ENCODE results near the gene OR2T27. TPM values are rescaled to one million over a fixed set of nuclear protein-coding genes. Genes with fewer than 3 reads are reported as not detected.
A peak's percentile ranks its signal among the peaks of the same experiment; 100 is the strongest.

OR2T27 gene
- total RNA-seq, 4 donors from 2014 or later, result not detected

DNA sequence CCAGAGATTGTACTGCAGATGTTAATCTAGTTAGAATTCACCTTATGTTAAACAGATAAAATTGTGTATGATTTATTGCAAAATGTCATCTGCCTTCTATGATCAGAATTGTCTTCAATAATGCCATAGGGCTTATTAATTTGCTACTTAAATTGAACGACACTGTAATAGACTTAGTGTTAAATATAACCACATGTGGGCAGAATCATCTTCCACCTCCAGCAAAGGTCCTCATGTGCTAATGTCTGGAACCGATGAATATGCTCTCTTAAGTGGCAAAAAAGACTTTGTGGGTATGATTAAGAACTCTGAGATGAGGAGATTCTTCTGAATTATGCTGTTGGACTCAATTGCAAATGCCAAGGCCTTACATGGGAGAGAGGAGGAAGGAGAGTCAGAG is 24.8 kb downstream of the OR2T27 start:
- TF ChIP-seq, protein P1, sequence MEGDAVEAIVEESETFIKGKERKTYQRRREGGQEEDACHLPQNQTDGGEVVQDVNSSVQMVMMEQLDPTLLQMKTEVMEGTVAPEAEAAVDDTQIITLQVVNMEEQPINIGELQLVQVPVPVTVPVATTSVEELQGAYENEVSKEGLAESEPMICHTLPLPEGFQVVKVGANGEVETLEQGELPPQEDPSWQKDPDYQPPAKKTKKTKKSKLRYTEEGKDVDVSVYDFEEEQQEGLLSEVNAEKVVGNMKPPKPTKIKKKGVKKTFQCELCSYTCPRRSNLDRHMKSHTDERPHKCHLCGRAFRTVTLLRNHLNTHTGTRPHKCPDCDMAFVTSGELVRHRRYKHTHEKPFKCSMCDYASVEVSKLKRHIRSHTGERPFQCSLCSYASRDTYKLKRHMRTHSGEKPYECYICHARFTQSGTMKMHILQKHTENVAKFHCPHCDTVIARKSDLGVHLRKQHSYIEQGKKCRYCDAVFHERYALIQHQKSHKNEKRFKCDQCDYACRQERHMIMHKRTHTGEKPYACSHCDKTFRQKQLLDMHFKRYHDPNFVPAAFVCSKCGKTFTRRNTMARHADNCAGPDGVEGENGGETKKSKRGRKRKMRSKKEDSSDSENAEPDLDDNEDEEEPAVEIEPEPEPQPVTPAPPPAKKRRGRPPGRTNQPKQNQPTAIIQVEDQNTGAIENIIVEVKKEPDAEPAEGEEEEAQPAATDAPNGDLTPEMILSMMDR (IDR thresholded peaks at IDR 0.05), result no peak
- ATAC-seq (ENCODE audit: low FRiP score) (no peak), DNase-seq (ENCODE audit: low spot score) (no peak)

DNA sequence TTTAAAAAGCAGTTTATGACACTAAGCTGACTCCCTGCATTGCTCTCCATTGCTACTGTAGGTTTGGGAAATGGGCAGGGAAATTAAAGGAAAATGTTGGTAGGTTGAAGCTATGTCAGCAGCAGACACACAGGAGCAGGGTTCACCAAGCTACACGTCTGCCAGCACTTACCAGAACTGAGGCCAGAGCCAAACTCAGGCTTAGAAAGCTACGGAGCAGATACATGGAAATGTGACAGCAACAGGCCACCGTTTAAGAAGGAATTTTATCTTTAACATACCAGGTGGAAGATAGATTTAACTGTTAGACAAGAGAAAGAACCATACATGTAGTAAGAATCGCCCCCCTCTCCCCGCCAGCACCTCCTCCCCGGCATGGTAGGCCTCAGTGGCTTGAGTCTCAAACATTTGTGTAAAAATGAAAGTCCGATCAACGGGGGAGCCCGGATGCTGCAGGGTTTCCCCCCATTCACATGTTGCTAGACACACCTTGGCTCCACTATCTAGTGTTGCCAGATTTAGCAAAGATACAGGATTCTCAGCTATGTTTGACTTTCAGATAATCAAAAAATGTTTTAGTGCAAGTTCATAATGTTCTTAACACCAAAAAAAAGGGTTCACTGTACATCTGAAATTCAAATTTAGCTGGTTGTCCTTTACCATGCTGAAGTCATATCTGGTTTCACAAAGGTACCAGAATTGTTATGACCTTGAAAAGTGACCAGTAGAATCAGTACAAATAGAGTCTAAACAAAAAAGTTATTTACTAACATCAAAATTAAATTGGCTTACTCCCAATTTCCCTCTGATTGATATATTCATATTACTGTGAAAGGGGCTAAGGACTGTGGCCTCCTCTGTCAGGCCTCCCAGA is 27.1 kb downstream of the OR2T27 start:
- DNase-seq (ENCODE audit: low spot score), result no peak
- ATAC-seq (ENCODE audit: low FRiP score), result no peak
- TF ChIP-seq, protein P1 (IDR thresholded peaks at IDR 0.05), result no peak

DNA sequence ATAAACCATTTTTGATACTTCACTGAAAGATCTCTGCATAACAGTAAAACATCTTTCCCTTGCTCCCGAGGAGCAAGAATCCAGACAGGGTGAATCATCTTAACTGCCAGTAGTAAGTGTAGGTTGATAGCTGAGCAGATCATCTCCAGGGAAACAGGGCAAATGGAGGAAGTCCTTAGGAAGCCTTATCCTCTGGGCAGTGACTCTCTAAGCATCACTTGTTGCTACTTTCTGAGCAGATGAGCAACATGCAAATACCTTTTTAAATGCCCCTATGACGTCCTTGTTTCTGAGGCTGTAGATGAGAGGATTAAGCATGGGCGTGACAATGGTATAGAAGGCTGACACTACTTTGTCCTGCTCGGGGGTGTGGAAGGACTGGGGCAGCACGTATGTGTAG is 29.4 kb downstream of the OR2T27 start:
- no peak for DNase-seq (ENCODE audit: low spot score)
- no peak for ATAC-seq (ENCODE audit: low FRiP score)
- TF ChIP-seq, protein P1 (IDR thresholded peaks at IDR 0.05), result no peak

DNA sequence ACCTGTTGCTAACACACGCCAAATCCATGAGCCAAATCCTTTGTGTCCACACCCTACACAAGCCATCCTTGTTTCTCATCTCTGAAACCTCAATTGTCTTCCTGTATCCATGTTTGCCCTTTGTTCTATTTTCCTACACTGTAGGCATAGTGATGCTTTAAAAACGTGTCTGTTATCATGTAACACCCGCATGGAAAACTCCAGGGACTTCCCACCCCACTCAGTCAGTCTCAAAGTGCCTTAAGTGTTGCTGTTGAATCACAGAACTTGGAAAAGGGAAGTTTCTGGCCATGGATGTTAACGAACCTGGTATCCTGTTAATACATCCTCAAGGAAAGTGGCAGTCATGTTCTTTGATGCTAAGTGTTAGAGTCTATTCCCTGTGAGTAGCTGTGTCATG is 30.2 kb downstream of the OR2T27 start:
- DNase-seq (ENCODE audit: low spot score) (no peak), ATAC-seq (ENCODE audit: low FRiP score) (no peak)
- TF ChIP-seq, protein P1 (IDR thresholded peaks at IDR 0.05), result no peak

DNA sequence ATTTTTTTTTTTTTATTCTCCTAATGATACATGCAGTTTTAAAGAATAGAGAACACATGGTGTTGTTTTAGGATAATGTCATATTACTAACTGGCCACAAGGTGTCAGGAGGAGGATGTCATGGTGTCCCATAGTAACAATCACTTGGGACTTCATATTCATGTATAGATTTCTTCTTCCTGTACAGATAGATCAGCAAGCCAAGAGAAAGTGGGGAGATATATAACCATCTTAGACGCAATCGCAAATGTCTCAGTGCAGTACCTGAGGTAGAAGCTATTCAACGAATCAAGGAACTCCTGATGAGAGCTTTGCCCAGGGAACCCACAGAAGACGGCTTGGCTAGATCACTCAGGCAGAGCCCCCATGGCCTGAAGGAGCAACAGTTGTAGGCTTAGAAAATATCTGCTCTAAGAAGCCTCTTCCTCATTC is 32.7 kb downstream of the OR2T27 start:
- ATAC-seq (ENCODE audit: low FRiP score), result peak; percentile 61
- no peak for DNase-seq (ENCODE audit: low spot score)
- TF ChIP-seq, protein P1 (IDR thresholded peaks at IDR 0.05), result no peak

- TF ChIP-seq, protein P1 (IDR thresholded peaks at IDR 0.05), result no peak
- no peak for DNase-seq (ENCODE audit: low spot score)
- ATAC-seq (ENCODE audit: low FRiP score), result no peak
Measured at GRCh38 chr1:248621770-248622169, 33.6 kb downstream of the OR2T27 start.

GRCh38 chr1:248618878-248619277 is 36.5 kb downstream of the OR2T27 start:
- DNase-seq (ENCODE audit: low spot score) (peak; percentile 59), ATAC-seq (ENCODE audit: low FRiP score) (peak; percentile 73)
- TF ChIP-seq, protein P1 (IDR thresholded peaks at IDR 0.05), result no peak

All from omental fat pad (tissue), 4 donors.